HuH-7.5 (cell line): ENCODE results near the gene ZBED2.
"Not testable (repeated sequence)": the region's sequence is repeated elsewhere in the genome, so short reads cannot be mapped to it uniquely, and the experiment has no call there.

Experiments
- DNase-seq: peaks from one replicate; pipeline ENCODE4 v3.0.0; 2011; ENCODE audit warnings: low spot score

ZBED2 gene

DNA sequence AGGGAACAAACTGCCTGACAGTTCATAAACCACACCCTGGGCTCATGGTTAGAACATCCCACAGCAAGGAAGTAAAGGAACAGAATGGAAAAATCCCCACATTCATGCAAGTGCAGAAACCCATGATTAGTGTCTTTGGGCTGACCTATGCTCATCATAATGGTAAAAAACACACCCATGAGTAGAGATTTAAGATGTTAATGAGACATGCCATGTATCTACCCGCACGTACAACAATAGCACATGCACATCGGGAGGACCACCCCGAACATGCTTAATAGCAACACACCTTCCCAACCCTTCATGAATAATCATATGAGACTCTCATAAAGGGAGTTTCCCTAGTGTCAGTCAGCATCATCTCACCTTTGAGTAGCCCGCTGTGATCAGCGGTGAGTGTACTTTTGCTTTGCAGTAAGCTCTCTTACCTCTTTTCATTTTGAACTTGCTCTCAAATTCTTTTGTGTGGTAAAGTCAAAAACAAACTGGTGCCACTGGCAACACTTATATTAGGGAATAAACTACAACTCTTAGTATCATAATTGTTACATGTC is 23.2 kb downstream of the ZBED2 start:
- no peak for DNase-seq

DNA sequence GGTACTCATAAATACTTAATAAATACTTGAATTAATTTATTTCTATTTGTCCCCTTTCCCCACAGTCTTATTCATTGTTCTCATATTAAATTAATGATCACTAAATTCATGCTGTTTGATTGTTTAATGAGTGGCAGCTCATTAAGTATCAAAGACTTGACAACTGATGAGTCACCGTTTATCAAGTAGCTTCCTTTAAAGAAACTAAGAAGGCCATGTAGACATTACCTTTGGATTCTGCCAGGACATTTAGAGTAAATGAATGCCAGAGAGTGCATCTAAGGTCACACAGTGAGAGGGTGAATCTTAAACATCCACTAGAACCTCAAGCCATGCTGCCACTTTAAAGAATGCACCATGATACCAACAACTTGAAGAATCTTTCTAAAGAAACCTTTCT is 23.9 kb downstream of the ZBED2 start:
- no peak for DNase-seq

DNA sequence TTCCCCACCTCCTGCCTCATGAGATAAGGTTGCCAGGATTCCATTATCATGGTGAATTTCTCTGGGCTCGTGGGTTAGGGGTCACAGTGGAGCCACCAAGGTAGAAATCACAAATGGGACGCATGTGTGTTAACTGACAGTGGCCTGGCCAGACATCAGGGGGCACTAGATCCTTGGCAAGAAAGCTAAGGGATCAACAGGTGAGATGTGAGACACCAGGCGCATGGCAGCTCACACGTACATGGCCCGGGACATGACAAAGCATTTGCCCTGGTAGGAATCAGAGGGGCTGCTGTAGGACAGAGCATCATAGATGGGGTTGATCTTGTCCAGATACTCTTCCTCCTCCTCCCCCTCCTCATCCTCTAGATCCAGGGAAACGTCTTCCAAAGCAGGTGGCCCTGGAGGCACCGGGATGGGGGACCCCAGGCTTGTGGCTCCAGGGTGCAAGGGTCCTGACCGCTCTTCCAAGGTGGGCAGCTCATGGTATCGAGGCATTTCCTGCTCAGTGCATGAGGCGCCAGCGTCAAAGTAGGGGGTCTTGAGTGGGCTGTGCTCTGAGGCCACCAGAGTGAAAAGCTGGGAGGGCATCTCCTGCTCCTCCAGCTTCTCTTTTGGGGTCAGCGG is 24.6 kb downstream of the ZBED2 start:
- no peak for DNase-seq

DNA sequence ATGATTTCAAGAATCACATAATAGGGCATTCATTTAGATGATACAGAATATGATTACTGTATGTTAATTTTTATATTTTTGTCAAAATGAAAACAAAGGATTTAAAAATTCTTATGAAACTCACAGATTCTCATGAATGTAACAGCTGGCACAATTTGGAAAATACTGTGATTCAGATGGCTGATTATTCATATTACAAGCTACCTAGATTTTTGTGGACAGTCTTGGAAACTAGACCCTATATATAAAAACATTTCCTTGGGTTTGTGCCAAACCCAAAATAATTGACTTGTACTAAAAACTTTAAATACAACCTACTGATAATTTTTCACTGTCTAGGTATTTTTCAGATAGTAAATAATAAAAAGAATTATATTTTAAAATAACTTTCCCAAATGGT is 26.2 kb downstream of the ZBED2 start:
- DNase-seq: no peak

DNA sequence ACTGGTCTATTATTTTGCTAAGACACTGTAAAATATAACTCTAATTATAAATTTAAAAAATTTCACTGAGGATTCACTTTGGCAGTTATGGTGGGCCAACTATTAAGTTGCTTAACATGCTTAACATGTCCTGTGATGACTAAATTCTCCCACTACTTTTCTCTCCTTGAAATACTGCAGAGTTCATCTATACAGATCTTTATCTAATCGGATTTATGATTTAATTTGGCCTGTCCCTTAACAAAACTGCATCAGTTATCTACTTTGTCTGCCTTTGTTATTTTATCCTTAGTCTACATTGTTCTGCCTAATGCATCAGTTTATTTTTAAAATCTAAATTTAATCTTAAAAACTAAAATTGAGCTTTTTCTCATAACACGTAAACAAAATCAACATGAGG is 26.8 kb downstream of the ZBED2 start:
- DNase-seq: no peak

DNA sequence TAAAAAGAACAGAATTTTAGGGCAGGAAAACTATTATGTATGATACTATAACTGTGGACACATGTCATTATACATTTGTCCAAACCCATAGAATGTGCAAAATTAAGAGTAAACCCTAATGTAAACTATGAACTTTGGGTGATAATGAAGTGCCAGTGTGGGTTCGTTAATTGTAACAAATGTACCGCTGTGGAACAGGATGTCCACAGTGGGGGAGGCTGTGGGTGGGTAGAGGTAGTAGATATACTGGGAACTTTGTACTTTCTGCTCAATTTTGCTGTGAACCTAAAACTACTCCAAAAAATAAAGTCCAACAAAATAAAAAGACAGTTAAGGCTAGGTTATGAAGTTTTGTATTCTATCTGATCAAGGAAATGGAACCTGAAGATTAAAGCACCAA is 28.3 kb downstream of the ZBED2 start:
- DNase-seq: no peak

DNA sequence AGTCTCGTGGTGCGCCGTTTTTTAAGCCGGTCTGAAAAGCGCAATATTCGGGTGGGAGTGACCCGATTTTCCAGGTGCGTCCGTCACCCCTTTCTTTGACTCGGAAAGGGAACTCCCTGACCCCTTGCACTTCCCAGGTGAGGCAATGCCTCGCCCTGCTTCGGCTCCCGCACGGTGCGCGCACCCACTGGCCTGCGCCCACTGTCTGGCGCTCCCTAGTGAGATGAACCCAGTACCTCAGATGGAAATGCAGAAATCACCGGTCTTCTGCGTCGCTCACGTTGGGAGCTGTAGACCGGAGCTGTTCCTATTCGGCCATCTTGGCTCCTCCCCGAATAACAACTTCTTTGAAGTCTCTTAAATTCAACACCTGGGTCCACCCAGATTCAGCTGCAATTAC is 33.2 kb downstream of the ZBED2 start:
- DNase-seq: not testable (repeated sequence)

DNA sequence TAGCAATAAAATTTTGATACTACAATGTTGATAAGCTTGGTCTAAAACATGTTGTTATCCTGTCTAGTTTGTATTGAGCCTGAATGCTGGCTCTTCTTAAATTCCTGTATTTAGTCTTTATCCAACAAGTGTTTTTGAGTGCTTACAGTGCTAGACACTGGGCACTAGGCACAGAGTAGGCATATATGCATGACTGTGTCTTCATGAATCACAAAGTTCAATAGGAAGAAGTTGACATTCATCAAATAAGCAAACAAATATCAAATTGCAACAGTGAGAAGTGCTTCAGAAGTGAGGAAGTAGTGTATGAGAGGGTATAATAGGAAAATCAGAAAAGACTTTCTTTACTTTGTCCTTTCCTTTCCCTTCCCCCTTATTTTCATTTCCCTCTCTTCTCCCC is 46.4 kb downstream of the ZBED2 start:
- no peak for DNase-seq

DNA sequence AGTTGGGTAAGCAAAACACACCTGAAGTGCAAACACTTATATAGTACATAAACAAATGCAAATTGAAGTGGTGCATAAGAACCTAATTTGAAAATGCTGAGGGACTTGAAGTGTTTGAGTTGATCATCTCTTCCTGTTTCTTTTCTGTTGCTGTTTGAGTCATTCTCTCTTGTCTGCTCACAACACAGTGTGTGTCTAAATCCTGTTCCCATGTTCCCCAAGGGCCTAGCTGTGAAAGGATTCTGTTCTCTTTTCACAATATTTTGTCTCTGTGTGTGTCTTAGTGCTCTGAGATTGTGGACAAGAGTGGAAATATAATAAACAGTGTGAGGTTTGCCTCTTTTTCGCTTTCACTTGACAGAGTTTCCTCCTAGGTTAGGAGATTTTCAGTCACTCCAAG is 47.1 kb downstream of the ZBED2 start:
- DNase-seq: no peak

DNA sequence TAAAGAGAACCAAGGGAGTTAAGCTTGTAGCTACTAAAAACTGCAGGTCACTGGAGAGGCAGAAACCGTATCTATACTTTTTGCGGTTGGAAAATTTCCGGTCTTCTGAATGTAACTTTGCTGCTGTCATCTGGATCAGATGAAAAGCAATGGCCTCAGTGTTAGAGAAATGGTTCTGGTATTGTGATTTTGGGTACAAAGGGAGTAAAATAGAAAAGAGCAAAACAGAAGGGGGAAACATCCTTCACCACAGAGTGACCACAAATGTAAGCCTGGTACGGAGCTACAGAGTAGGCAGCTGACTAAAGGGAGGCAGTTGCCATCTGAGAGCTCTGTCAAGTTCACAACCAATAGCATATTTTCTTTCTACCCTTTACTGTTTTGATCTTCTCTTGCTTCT is 47.5 kb downstream of the ZBED2 start:
- DNase-seq: no peak

DNA sequence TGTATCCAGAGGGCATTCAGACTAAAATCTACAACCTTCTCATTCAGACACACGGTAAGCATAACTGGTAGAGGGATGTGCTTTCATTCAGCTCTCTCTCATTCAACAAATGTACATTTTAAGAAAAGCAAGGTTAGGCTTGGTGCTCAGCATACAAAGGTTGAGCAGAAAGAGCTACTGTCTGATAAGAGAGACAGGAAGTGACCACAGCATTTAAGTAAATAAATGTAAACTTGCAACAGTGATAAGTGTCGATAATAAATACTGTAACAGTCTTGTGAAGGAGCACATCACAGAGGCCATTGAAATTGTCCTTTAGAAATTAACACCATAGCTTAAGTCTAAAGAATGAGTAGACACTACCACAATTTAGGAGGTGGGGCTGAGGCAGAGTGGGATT is 49.8 kb downstream of the ZBED2 start:
- DNase-seq: no peak
